Epithelial cell of prostate (primary cell): ENCODE results near the gene ASMT.
"Not testable (repeated sequence)": the region's sequence is repeated elsewhere in the genome, so short reads cannot be mapped to it uniquely, and the experiment has no call there.

Source experiments
- DNase-seq: peaks from one replicate; pipeline ENCODE4 v3.0.0-alpha.2; 2011; ENCODE audit warnings: low read depth, low spot score
- H3K27ac ChIP-seq: fragments of 450-650 bp; 2 replicates; pipeline ENCODE4 v1.5.1; 2017; ENCODE audit warnings: mild to moderate bottlenecking

The ASMT gene, protein sequence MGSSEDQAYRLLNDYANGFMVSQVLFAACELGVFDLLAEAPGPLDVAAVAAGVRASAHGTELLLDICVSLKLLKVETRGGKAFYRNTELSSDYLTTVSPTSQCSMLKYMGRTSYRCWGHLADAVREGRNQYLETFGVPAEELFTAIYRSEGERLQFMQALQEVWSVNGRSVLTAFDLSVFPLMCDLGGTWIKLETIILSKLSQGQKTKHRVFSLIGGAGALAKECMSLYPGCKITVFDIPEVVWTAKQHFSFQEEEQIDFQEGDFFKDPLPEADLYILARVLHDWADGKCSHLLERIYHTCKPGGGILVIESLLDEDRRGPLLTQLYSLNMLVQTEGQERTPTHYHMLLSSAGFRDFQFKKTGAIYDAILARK

DNA sequence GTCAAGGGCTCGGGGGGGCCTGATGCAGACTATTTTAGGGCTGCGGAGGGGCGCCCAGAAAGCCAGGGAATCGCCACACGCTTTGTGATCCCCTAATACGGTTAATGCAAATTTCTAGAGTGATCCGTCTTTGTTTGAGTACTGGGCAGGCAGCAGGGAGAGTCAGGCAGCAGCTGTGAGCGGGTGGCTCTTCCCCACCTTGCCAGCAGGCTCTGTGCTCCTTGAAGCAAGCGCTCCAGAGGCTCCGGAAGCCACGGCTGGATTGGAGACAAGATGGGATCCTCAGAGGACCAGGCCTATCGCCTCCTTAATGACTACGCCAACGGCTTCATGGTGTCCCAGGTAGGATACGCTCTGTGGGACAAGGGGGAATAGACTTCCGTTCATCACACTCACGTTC is at the start of gene ASMT:
ASMT (plus strand) TSS at position 133 of the 400 bp plus-strand sequence; CDS start at position 274, 141 bp downstream.
- no peak for DNase-seq
- no peak within 1 kb of the TSS for H3K27ac ChIP-seq

DNA sequence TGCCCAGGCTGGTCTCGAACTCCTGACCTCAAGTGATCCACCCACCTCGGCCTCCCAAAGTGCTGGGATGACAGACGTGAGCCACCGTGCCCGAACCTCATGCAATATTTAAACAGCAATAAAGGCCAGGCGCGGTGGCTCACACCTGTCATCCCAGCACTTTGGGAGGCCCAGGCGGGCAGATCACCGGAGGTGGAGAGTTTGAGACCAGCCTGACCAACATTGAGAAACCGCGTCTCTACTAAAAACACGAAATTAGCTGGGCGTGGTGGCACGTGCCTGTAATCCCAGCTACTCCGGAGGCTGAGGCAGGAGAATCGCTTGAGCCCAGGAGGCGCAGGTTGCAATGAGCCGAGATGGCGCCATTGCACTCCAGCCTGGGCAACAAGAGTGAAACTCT is 40.7 kb upstream of the ASMT start:
- not testable (repeated sequence) for H3K27ac ChIP-seq, DNase-seq

DNA sequence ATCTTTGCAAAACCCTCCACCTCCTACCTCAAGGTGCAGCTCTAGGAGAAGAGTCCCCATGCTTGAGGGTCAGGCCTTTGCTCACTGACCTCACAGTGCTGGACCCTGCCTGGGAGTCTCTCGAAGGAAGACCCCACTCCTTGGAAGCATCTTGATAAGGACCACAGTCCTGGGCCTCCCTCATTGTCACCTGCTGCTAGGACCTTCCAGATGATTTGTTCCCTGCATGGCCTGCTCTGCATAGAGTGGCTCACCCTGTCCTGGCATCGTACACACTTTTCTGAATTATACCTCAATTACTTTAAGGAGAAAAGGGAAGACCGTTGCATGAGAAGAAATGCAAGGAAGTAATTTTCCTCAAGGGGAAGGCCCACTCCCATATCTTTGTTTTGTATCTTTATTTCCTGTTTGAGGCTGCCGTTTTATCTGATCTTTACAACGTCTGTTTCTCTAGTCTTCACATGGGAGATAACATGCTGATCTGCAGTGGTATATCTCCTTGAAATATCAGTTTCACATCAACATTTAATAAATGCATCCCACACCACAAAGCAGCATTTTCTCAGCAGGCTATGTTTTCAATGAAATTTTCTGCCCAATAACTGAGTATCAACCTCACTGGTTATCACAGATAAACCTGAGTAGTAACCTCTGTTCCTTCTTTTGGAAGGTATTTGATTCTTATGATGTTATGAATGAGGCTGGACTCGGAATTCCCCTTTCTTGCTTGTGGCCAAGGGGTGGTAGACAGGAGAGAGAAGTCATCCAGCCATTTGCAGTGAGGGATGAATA is 38.5 kb upstream of the ASMT start:
- no peak overlapping the region for H3K27ac ChIP-seq
- no peak for DNase-seq

DNA sequence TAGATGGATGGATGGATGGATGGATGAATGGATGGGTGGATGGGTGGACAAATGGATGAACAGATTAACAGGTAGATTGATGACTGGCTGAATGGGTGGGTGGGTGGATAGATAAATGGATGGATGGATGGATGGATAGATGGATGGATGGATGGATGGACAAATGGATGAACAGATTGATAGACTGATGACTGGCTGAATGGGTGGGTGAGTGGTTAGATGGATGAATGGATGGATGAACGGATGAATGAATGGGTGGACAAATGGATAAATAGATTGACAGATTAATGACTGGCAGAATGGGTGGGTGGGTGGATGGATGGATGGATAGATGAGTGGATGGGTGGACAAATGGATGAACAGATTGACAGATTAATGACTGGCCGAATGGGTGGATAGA is 37.0 kb upstream of the ASMT start:
- H3K27ac ChIP-seq = no peak overlapping the region
- no peak for DNase-seq

DNA sequence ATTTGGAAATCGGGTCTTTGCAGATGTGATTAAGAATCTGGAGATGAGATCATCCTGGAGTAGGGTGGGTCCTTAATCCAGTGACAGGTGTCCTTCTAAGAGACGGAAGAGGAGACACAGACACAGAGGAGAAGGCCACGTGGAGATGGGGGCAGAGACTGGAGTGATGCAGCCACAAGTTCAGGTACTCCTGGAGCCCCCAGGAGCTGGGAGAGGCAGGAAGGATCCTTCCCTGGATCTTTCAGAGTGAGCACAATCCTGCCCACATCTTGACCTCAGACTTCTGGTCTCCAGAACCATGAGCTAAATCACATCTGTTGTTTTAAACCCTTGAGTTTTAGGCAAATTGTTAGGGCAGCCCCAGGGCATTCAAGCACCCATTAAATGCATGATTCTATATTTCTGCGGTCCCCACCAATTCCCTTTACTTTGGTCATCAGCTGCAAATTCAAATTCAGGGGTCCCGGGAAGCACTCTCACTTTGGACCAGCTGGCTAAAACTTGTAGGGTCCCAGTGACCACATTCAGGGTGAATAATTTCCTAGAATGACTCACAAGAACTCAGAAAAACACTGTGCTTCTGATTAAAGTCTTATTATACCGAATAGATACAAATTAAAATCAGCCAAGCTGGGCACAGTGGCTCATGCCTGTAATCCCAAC is 36.2 kb upstream of the ASMT start:
- no peak for DNase-seq
- H3K27ac ChIP-seq = no peak overlapping the region

DNA sequence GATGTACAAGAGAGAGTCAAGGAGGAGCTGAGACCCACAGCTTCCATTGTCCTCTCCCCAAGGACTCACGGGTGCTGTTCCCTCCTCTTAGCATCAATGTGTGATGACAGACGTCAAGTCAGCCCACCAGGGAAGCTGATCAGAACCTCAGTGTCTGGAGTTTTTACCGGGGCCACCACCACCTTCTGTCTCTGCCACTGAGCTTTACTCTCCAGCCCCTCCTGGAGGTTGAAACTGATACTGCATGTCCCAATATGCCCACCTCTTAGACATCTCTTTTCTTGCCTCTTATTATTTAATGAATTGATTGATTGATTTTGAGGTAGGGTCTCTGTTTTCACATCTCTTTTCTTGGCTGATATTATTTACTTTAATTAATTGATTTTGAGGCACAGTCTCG is 33.7 kb upstream of the ASMT start:
- H3K27ac ChIP-seq = no peak overlapping the region
- no peak for DNase-seq

DNA sequence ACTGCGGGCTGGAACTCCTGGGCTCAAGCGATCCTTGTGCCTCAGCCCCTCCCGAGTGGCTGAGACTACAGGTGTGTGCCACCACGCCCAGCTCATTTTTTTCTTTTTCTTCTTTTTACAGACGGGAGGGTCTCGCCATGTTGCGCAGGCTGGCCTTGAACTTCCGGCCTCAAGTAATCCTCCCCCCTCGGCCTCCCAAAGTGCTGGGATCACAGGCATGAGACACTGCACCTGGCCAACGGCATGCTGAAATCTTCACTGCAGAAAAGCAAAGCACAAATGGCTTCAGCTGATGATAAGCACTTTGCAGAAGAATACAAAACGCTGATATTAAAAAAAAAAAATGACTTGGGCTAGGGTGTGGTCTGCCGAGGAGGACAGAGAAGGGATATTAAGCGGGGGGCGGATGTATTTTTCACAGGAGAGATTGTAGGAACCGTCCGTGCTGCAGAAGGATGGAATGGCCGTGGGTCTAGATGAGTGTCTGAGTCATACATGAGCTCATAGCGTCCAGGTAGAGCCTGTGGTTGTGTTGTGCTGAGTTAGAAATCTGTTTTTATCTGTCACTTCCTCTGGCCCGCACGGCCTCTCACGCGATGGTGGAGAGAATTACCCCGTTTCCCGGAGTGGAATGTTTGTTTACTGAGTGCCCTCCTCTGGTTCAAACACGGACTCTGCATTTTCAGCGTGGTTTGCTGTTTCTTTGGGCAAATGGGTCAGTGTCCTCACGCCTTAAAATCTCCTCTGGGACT is 32.0 kb upstream of the ASMT start:
- DNase-seq = no peak

DNA sequence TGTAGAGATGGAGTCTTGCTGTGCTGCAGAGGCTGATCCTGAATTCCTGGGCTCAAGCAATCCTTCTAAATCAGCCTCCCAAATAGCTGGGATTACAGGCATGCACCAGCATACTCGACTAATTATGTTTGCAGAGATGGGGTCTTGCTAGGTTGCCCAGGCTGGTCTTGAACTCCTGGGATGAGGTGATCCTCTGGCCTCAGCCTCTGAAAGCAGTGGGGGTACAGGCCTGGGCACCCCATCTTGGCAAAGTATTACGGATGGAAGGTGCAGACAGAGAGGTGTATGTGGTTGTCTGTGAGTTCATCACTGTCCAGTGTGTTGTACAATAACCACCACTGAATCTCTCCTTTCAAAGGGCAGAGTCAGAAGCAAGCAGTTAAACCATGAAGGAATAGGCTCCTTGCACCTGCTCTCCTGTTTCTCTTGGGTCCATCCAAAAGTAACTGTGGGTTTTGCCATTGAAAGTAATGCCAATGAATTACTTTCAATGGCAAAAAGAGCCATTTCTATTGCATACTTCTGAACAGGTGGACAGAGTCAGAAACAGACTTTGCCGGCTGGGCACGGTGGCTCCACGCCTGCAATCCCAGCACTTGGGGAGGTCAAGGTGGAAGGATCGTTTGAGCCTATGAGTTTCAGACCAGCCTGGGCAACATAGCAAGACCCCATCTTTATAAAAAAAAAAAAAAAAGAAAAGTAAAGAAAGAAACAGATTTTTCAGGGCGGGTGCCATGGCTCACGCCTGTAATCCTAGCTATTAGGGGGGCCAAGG is 30.4 kb upstream of the ASMT start:
- no peak for DNase-seq
- H3K27ac ChIP-seq = no peak overlapping the region

More for the DNA sequence above, 32.0 kb upstream of the ASMT start:
- H3K27ac ChIP-seq = peak overlapping the region; percentile 24

DNA sequence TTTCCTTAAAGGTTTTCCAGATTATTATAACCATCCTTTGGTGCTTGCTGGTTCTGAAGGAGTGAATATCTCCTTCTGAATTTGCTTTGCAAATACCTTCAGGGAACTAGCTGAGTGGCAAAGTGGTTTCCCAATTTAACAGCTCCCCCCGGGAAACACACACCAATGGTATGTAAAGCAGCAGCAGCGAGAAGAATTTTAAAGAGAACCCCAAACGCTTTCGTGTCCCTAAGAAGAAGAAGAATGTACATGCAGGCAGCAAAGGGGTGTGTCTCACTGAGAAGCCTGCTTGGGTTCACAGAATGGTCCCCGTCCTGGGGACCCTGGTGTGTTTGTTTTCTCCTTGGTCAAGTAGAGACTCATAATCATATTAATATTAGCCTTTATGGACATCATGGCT is 27.7 kb upstream of the ASMT start:
- no peak overlapping the region for H3K27ac ChIP-seq
- DNase-seq = no peak

DNA sequence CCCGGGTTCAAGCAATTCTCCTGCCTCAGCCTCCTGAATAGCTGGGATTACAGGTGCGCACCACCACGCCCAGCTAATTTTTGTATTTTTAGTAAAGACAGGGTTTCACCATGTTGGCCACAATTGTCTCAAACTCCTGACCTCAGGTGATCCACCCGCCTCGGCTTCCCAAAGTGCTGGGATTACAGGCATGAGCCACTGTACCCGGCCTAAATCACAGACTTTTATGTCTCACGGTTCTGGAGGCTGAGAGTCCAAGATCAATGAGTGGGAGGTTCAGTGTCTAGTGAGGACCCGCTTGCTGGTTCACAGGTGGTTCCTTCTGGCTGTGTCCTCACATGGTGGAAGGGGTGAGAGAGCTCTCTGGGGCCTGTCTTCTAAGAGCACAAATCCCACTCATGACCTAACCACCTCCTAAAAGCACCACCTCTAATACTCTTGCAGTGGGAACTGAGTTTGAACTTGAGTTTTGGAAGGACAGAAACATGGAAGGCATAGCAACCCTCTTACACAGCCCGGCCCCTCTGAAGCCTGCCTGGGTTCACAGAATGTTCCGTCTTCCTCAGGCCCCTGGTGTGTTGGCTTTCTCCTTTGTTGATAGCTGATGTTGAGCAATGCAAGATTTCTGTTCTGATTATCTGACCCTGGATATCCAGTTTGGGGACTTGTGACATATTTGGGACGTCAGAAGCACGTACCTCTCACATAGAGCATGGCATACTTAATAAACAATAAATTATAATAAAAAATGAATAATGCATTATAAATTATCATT is 25.3 kb upstream of the ASMT start:
- no peak for DNase-seq
- no peak overlapping the region for H3K27ac ChIP-seq

DNA sequence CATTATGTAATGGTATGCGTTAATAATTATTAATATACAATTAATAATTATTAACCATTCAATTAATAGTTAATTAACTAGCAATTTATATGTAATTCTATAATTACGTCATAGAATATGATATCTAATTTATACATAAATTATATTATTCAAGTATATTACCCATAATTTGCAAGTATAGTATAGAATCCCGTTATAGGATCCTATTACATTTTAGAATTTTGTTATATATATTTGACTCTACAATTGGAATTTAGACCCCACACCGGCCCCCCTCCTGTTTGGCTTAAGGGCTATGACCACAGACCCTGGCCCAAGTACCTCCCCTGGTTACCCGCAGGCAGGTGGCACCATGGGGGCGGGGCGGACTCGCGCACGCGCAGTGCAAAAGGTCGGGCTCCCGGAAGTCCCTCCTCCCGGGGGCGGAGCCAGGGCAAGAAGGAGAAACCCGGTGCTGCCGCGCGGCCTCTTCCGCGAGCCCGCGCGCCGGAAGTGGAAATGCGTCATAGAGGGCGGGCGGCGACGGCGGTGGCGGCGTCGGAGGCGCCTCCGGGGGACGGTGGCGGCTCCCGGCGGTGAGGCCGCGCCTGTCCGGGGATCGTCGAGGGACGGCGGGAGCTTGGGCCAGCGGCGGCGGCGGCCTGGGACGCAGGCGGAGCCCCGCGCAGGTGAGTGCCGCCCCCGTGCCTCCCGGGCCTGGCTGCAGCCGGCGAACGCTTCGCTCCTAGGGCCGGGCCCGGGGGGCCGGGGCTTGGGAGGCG is 23.6 kb upstream of the ASMT start, which contains the start of gene AKAP17A:
AKAP17A (plus strand) TSS at position 503 of the 761 bp plus-strand sequence. CDS start 1,859 bp downstream, outside the sequence.
- DNase-seq = peak; percentile 69
- H3K27ac ChIP-seq = peak within 1 kb of the TSS; percentile 67

DNA sequence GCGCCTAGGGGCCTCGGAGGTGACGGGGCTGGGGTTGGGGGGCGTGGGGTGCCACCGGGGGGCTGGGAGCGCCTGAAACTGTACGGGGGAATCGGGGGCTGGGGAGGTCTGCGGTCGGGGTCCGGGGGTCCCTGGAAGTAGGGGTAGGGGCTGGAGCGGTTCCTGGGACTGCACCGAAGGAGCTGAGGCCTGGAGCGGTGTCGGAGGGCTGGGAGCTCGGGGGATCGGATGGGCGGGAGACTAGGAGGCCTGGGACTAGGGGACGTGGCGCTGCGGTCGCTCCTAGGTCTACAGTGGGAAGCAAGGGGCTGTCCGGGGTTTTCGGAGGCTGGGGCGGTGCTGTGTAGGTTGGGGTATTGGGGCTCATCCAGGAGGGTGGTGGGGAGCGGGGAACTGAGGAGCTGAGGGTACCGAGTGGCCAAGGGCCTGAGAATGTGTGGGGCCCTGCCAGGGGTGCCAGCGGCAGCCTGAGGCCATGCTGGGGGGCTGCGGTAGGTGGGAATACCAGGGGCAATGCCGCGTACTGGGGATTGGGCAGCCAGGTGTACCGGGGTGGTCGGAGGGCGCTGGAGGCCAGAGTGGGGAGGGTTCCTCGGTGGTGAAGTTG is 22.9 kb upstream of the ASMT start:
- DNase-seq = no peak
- H3K27ac ChIP-seq = peak overlapping the region; percentile 67

DNA sequence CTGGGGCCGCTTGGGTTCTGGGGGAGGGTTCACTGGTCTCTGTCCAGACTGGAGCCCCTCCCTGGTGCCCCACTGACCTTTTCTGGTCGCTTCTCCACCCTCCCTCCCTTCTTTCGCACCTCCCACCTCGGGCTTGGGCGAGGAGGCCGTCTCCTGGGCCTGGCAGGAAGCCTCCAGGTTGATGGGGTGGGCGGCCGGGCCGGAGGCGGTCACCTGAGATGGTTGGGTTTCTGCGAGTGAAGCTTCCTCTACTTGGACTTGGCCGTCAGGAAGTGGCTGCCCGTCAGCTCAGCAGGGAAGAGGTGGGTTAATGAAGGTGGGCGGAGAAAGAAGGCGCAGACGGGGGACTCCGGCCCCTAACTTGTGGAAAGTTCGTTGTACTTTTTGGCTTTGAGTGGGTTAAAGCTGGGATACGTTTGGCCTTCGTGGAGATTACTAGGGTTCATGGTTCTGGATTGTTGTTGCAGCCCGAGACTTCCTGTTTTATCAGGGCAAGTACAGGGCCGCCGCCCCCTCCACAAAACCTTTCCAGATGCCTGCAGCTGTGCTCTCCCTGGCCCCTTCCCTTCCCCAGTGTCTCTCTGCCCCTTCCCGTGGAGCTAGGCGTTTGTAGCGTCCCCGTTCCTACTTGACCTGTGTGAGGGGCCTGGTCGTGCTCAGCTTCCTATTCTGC is 22.3 kb upstream of the ASMT start:
- no peak for DNase-seq

DNA sequence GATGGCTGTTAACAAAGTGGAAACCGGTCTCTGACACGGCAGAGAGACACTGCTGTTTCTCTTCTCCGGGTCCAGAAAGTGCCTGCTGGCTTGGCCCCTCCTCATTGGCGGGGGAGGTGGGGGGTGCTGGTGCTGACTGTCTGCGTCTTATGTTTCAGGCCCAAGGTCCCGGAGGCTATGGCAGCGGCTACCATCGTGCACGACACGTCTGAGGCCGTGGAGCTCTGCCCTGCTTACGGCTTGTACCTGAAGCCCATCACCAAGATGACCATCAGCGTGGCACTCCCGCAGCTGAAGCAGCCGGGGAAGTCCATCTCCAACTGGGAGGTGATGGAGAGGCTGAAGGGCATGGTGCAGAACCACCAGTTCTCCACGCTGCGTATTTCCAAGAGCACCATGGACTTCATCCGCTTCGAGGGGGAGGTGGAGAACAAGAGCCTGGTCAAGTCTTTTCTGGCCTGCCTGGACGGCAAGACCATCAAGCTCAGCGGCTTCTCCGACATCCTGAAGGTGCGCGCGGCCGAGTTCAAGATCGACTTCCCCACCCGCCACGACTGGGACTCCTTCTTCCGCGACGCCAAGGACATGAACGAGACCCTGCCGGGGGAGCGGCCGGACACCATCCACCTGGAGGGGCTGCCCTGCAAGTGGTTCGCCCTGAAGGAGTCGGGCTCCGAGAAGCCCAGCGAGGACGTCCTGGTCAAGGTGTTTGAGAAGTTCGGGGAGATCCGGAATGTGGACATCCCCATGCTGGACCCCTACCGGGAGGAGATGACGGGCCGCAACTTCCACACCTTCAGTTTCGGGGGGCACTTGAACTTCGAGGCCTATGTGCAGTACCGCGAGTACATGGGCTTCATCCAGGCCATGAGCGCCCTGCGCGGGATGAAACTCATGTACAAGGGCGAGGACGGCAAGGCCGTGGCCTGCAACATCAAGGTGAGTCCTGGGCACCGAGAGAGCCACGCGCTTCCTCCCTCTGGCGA is 21.3 kb upstream of the ASMT start:
- DNase-seq = no peak
- peak overlapping the region; percentile 67 for H3K27ac ChIP-seq

More for the DNA sequence above, 22.3 kb upstream of the ASMT start:
- peak overlapping the region; percentile 67 for H3K27ac ChIP-seq

DNA sequence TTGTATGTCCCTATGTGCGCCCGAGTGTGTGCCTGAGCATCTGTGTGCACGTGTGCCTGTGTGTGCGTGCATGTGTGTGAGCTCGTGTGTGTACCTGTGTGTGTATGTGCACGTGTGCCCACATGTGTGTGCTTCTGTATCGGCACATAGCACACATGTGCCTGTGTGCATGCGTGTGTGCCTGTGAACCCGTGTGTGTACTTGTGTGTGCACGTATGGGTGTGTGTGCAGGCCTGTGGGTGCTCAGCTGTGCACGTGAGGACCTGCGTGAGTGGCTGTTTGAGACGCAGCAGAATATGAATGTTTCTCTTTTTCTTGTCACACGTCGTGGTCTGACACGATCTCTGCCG is 19.2 kb upstream of the ASMT start:
- DNase-seq = no peak
- H3K27ac ChIP-seq = no peak overlapping the region
